ENCODE results near the gene SAMD13. TPM values are rescaled to one million over a fixed set of nuclear protein-coding genes. Genes with fewer than 3 reads are reported as not detected.

The SAMD13 gene
- total and polyA plus RNA-seq, 12 donors, result 0.37 to 2.2 (median 1.2) TPM; not detected in 1

GRCh38 chr1:84350550-84350949 is 49.0 kb downstream of the SAMD13 start:
- no peaks in the 10 kb centered on the region for H3K4me1 ChIP-seq
- H3K36me3 ChIP-seq, result no peaks in the 10 kb centered on the region
- no peaks in the 10 kb centered on the region for H3K27me3 ChIP-seq
- TF ChIP-seq, protein P1, sequence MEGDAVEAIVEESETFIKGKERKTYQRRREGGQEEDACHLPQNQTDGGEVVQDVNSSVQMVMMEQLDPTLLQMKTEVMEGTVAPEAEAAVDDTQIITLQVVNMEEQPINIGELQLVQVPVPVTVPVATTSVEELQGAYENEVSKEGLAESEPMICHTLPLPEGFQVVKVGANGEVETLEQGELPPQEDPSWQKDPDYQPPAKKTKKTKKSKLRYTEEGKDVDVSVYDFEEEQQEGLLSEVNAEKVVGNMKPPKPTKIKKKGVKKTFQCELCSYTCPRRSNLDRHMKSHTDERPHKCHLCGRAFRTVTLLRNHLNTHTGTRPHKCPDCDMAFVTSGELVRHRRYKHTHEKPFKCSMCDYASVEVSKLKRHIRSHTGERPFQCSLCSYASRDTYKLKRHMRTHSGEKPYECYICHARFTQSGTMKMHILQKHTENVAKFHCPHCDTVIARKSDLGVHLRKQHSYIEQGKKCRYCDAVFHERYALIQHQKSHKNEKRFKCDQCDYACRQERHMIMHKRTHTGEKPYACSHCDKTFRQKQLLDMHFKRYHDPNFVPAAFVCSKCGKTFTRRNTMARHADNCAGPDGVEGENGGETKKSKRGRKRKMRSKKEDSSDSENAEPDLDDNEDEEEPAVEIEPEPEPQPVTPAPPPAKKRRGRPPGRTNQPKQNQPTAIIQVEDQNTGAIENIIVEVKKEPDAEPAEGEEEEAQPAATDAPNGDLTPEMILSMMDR (IDR thresholded peaks at IDR 0.05), result no peak
- no peak overlapping the region for H3K27ac ChIP-seq
- no peak overlapping the region for H3K4me3 ChIP-seq
- WGBS, 2 donors, result 79 to 81% methylated on average over 3 of the region's 3 CpGs
- ATAC-seq (no peak), DNase-seq (no peak)
- intact Hi-C loops (cut with DNase I), result no loop called here
- H3K9me3 ChIP-seq, result no peaks in the 10 kb centered on the region

- ATAC-seq, result no peak
- intact Hi-C loops (cut with DNase I), result no loop called here
These were observed 51.0 kb downstream of the SAMD13 start for GRCh38 chr1:84352298-84353106.

DNA sequence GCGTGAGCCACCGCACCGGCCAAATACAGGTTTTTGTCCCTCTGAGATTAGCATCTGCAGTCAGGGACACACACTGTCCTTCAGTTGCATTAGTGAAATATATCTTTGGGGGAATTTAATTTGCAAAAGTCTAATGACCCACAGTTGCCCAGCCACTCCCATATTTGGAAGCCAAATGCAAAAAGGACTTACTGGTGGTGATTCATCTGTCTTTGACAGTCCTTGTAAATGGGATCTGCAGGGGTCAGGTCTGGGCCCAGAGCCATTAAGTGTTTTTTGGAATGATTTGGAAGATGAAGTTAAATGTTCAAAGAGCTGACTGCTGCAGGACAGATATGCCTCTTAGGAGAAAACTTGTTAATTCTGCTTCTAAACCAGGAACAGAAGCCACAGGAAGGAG is 52.2 kb downstream of the SAMD13 start:
- Histone ChIP-seq H3K4me3 (no peak overlapping the region), H3K9me3 (no peaks in the 10 kb centered on the region), H3K36me3 (no peaks in the 10 kb centered on the region), H3K27ac (no peak overlapping the region), H3K4me1 (no peaks in the 10 kb centered on the region), H3K27me3 (no peaks in the 10 kb centered on the region)
- whole genome bisulfite sequencing, 2 donors, result 94 to 95% methylated on average over 3 of the region's 3 CpGs
- TF ChIP-seq, protein P1 (IDR thresholded peaks at IDR 0.05), result no peak
- no peak for ATAC-seq
- no peak for DNase-seq
- intact Hi-C loops (cut with DNase I), result no loop called here

More at GRCh38 chr1:84352298-84353106, 51.0 kb downstream of the SAMD13 start:
- TF ChIP-seq, protein P1 (IDR thresholded peaks at IDR 0.05), result no peak
- Histone ChIP-seq H3K4me1 (no peaks in the 10 kb centered on the region), H3K4me3 (no peak overlapping the region), H3K27me3 (no peaks in the 10 kb centered on the region), H3K27ac (no peak overlapping the region), H3K36me3 (no peaks in the 10 kb centered on the region), H3K9me3 (no peaks in the 10 kb centered on the region)
- WGBS, 2 donors, result 76 to 81% methylated on average over 3 of the region's 3 CpGs
- no peak for DNase-seq

DNA sequence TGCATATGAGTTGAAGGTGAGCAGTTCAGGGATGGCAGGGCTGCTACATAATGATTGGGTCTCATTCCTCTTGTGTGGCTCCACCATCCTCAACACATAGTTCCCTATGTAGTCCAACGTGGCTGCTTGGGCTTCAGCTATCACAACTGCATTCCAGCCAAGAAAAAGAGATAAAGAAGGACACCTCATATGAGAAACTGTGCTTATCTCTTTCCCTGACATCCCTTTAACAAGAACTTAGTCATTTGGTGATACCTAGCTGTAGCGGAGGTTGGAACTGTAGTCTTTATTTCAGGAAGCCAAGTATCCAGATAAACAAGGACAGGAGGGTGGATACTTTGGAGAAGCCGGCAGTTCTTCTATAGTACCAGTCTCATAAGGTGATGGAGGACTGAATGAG is 54.0 kb downstream of the SAMD13 start:
- H3K4me1 ChIP-seq, result no peaks in the 10 kb centered on the region
- no peaks in the 10 kb centered on the region for H3K9me3 ChIP-seq
- ATAC-seq (no peak), DNase-seq (no peak)
- 58 to 60% methylated on average over 3 of the region's 3 CpGs for WGBS, 2 donors
- no peaks in the 10 kb centered on the region for H3K27me3 ChIP-seq
- no peak overlapping the region for H3K27ac ChIP-seq
- TF ChIP-seq, protein P1 (IDR thresholded peaks at IDR 0.05), result no peak
- H3K36me3 ChIP-seq, result no peaks in the 10 kb centered on the region
- intact Hi-C loops (cut with DNase I), result no loop called here
- no peak overlapping the region for H3K4me3 ChIP-seq

Measured in heart right ventricle (tissue), 16 donors.